HepG2 (cell line): Measurements from ENCODE around the gene IL1A. TPM values are rescaled to one million over a fixed set of nuclear protein-coding genes. Genes with fewer than 3 reads are reported as not detected.

Experiments used
- ASH2L ChIP-seq: fragments of 300-600, 200-600 bp; sonication (generic); IDR thresholded peaks from 2 replicates; pipeline ENCODE4 v1.7.0; 2017; ENCODE audit warnings: low read depth, mild to moderate bottlenecking, moderate library complexity, mixed read lengths, low read length; ENCODE audit not compliant: insufficient read length
- CEBPG ChIP-seq: IDR thresholded peaks from 2 replicates; pipeline ENCODE4 v1.6.1; 2016
- GATAD2A ChIP-seq: IDR thresholded peaks from 2 replicates; pipeline ENCODE4 v1.6.1; 2016
- GPN1 ChIP-seq: sonication (generic); formaldehyde crosslinking; IDR thresholded peaks from 2 replicates; pipeline ENCODE4 v1.5.1; 2020; ENCODE audit warnings: missing genetic modification reagents, borderline replicate concordance
- HMG20A ChIP-seq: IDR thresholded peaks from 2 replicates; pipeline ENCODE4 v1.6.1; 2016; ENCODE audit warnings: borderline replicate concordance
- HNRNPK ChIP-seq: fragments of 200-400 bp; formaldehyde crosslinking; IDR thresholded peaks from 2 replicates; pipeline ENCODE4 v1.6.1; 2018; ENCODE audit warnings: low read length, low read depth, moderate library complexity, mild to moderate bottlenecking; ENCODE audit not compliant: poor library complexity, severe bottlenecking
- MED1 ChIP-seq: sonication (generic); formaldehyde crosslinking; IDR thresholded peaks from 2 replicates; pipeline ENCODE4 v1.4.0; 2020; ENCODE audit warnings: missing genetic modification reagents
- MIER3 ChIP-seq: IDR thresholded peaks from 2 replicates; pipeline ENCODE4 v1.6.1; 2016; ENCODE audit warnings: missing compliant biosample characterization, borderline replicate concordance
- NR2C2 ChIP-seq: sonication (generic); formaldehyde crosslinking; IDR thresholded peaks from 2 replicates; pipeline ENCODE4 v1.4.0; 2020; ENCODE audit warnings: missing genetic modification reagents, mild to moderate bottlenecking, moderate library complexity, borderline replicate concordance
- NR2F1 ChIP-seq, 2 experiments: fragments of 450-650 bp in 1 of 2; formaldehyde crosslinking in 1 of 2; IDR thresholded peaks; 2 replicates each; pipeline versions ENCODE4 v1.5.0 to v1.6.1; 2016 to 2020; ENCODE audit warnings: mild to moderate bottlenecking in 1 of 2, missing compliant biosample characterization in 1 of 2, missing genetic modification reagents in 1 of 2, moderate library complexity in 1 of 2
- NR2F6 ChIP-seq, 2 experiments: IDR thresholded peaks; 2 replicates each; pipeline ENCODE4 v1.6.1; 2016; ENCODE audit warnings: antibody characterized with exemption in 1 of 2, mild to moderate bottlenecking in 1 of 2
- RXRB ChIP-seq: IDR thresholded peaks from 2 replicates; pipeline ENCODE4 v1.6.1; 2016; ENCODE audit warnings: borderline replicate concordance, missing genetic modification reagents, missing compliant biosample characterization
- SAP130 ChIP-seq: IDR thresholded peaks from 2 replicates; pipeline ENCODE4 v1.6.1; 2016; ENCODE audit warnings: low read depth
- SNAPC4 ChIP-seq: sonication (generic); formaldehyde crosslinking; IDR thresholded peaks from 2 replicates; pipeline ENCODE4 v1.4.0; 2020; ENCODE audit warnings: mild to moderate bottlenecking, missing genetic modification reagents
- TP53 ChIP-seq: sonication (generic); formaldehyde crosslinking; conservative IDR thresholded peaks from 2 replicates; pipeline ENCODE4 v1.4.0; 2020; ENCODE audit warnings: missing genetic modification reagents
- ZGPAT ChIP-seq: IDR thresholded peaks from 2 replicates; pipeline ENCODE4 v1.6.1; 2016; ENCODE audit warnings: mild to moderate bottlenecking
- ZNF816 ChIP-seq: sonication (generic); formaldehyde crosslinking; IDR thresholded peaks from 2 replicates; pipeline ENCODE4 v1.8.0; 2022; ENCODE audit warnings: missing genetic modification reagents, mild to moderate bottlenecking, borderline replicate concordance
- polyA plus RNA-seq, 8 experiments: library from polyadenylated mRNA; depleted of rRNA in 3 of 8; stranded (reverse) in 7 of 8; unstranded in 1 of 8; fragments of >200 nt; fragmentation: Illumina TruSeq in 4 of 8; extraction: Trizol in 4 of 8; gene quantifications; 2 replicates each; pipeline versions ENCODE4 v1.2.1 to v1.2.3, GENCODE V29; 2011 to 2016; ENCODE audit warnings: low read depth in 4 of 8, missing spikeins in 1 of 8, mixed read lengths in 1 of 8; ENCODE audit not compliant: insufficient read depth in 1 of 8
- total RNA-seq, 5 experiments: library from RNA; depleted of rRNA; stranded (reverse); fragments of >200 nt; fragmentation: Illumina TruSeq; extraction: Trizol; gene quantifications; 2 replicates each; pipeline ENCODE4 v1.2.3, GENCODE V29; 2016; ENCODE audit warnings: low read depth in 1 of 5
- TF ChIP-seq, protein P1 (sequence below): IDR thresholded peaks from 2 replicates; pipeline ENCODE4 v1.6.1; 2016
- TF ChIP-seq, protein P2 (sequence below): sonication (generic); formaldehyde crosslinking; IDR thresholded peaks from 2 replicates; pipeline ENCODE4 v1.4.0; 2020; ENCODE audit warnings: mild to moderate bottlenecking, missing genetic modification reagents
- TF ChIP-seq, protein P3 (sequence below): sonication (generic); formaldehyde crosslinking; IDR thresholded peaks from 2 replicates; pipeline ENCODE4 v1.8.0; 2022; ENCODE audit warnings: mild to moderate bottlenecking, missing genetic modification reagents, moderate library complexity

IL1A gene
- total and polyA plus RNA-seq, 2 of the 13 experiments (the other 11 are each of a cell fraction or from before 2014, with no cell fraction given), result not detected

DNA sequence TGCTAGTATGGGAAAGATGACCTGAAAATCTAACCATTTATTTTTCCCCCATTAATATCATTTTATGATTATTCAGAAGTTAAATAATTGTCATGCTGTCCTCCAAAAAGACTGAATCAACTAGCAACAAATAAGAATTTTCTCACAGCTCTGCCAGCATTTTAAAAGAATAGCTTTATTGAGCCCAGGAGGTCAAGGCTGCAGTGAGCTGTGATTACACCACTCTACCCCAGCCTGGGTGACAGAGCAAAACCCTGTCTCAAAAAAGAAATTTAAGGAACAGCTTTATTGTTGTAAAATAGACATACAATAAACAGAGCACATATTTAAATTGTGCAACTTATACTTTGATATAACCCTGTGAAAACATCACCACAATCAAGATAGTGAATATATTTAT, 24.8 kb upstream of the IL1A start (continued):
- TF ChIP-seq NR2F1 (CRISPR knock-in tag; IDR thresholded peaks at IDR 0.05) (peak; percentile 42 to 70; a peak in 3 of 4 replicates), HMG20A (CRISPR knock-in tag) (0 out of 2 replicates have a peak, but pooled peaks have one; percentile 33), NR2C2 (CRISPR knock-in tag) (peak; percentile 48), MIER3 (CRISPR knock-in tag) (0 out of 2 replicates have a peak, but pooled peaks have one; percentile 20), CEBPG (CRISPR knock-in tag) (peak; percentile 33; the same call in 1 of the 2 replicates), ZNF816 (CRISPR knock-in tag) (no peak), RXRB (CRISPR knock-in tag) (peak; percentile 35; the same call in 1 of the 2 replicates), HNRNPK (no peak), TP53 (CRISPR knock-in tag) (no peak), SNAPC4 (CRISPR knock-in tag) (no peak), ASH2L (peak; percentile 34), NR2F6 (IDR thresholded peaks at IDR 0.05) (peak; percentile 68; the same call in 1 of the 2 replicates), NR2F6 (CRISPR knock-in tag; IDR thresholded peaks at IDR 0.05) (peak; percentile 83), ZGPAT (peak; percentile 51; the same call in 1 of the 2 replicates), SAP130 (CRISPR knock-in tag) (0 out of 2 replicates have a peak, but pooled peaks have one; percentile 25), GATAD2A (CRISPR knock-in tag) (peak; percentile 55), MED1 (CRISPR knock-in tag) (peak; percentile 39; the same call in 1 of the 2 replicates), GPN1 (CRISPR knock-in tag) (no peak)
- TF ChIP-seq, protein P1, sequence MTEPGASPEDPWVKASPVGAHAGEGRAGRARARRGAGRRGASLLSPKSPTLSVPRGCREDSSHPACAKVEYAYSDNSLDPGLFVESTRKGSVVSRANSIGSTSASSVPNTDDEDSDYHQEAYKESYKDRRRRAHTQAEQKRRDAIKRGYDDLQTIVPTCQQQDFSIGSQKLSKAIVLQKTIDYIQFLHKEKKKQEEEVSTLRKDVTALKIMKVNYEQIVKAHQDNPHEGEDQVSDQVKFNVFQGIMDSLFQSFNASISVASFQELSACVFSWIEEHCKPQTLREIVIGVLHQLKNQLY (CRISPR knock-in tag), result 0 out of 2 replicates have a peak, but pooled peaks have one; percentile 13
- TF ChIP-seq, protein P2, sequence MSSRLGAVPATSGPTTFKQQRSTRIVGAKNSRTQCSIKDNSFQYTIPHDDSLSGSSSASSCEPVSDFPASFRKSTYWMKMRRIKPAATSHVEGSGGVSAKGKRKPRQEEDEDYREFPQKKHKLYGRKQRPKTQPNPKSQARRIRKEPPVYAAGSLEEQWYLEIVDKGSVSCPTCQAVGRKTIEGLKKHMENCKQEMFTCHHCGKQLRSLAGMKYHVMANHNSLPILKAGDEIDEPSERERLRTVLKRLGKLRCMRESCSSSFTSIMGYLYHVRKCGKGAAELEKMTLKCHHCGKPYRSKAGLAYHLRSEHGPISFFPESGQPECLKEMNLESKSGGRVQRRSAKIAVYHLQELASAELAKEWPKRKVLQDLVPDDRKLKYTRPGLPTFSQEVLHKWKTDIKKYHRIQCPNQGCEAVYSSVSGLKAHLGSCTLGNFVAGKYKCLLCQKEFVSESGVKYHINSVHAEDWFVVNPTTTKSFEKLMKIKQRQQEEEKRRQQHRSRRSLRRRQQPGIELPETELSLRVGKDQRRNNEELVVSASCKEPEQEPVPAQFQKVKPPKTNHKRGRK (CRISPR knock-in tag), result no peak
- TF ChIP-seq, protein P3, sequence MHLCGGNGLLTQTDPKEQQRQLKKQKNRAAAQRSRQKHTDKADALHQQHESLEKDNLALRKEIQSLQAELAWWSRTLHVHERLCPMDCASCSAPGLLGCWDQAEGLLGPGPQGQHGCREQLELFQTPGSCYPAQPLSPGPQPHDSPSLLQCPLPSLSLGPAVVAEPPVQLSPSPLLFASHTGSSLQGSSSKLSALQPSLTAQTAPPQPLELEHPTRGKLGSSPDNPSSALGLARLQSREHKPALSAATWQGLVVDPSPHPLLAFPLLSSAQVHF (CRISPR knock-in tag), result no peak
